Measurements from ENCODE around the gene HBA2. TPM values are rescaled to one million over a fixed set of nuclear protein-coding genes. Genes with fewer than 3 reads are reported as not detected.
"Not testable (repeated sequence)": the region's sequence is repeated elsewhere in the genome, so short reads cannot be mapped to it uniquely, and the experiment has no call there.

The HBA2 gene
- total RNA-seq, 6 donors from 2014 or later: 40.1 to 1,032 (median 301) TPM

GRCh38 chr16:175011-175949 lies 2.6 kb downstream of the HBA2 start:
- H3K4me3 ChIP-seq: no peak overlapping the region
- 25 to 26% methylated on average over 6 to 8 of the region's 8 CpGs for WGBS, 2 donors
- H3K4me1 ChIP-seq: peaks cover under 1 to 17% (median 5%) of the 10 kb centered on the region in 4 donors
- H3K9me3 ChIP-seq: no peaks in the 10 kb centered on the region
- peaks cover 0 to 53% (median 22%) of the 10 kb centered on the region in 4 donors for H3K27me3 ChIP-seq
- DNase-seq (no peak), ATAC-seq (ENCODE audit: low FRiP score in 2 of 2) (no peak)
- TF ChIP-seq POLR2A (IDR thresholded peaks at IDR 0.05) (no peak), CTCF (IDR thresholded peaks at IDR 0.05) (no peak), EP300 (IDR thresholded peaks at IDR 0.05) (no peak)
- H3K36me3 ChIP-seq: no peaks in the 10 kb centered on the region
- no peak overlapping the region for H3K27ac ChIP-seq

- peak overlapping the region in 1 of 4 donors; percentile 19 for H3K4me3 ChIP-seq
- not testable (repeated sequence) for DNase-seq, H3K9me3 ChIP-seq, H3K27ac ChIP-seq, H3K36me3 ChIP-seq
- peaks cover 0 to 58% (median 23%) of the 10 kb centered on the region in 4 donors for H3K27me3 ChIP-seq
- peaks cover 8 to 24% (median 12%) of the 10 kb centered on the region in 4 donors for H3K4me1 ChIP-seq
- peak in 1 of 2 donors; percentile 9 for ATAC-seq (ENCODE audit: low FRiP score in 2 of 2)
- no CpG with 5 or more reads among the region's 39 CpGs for WGBS, 2 donors
Observed at GRCh38 chr16:176006-176405, 3.3 kb downstream of the HBA2 start.

- not testable (repeated sequence) for H3K9me3 ChIP-seq
- WGBS, 2 donors: 13% methylated on average over 20 of the region's 88 CpGs; no CpG with 5 or more reads in 1 of the 2 donors
- ATAC-seq (ENCODE audit: low FRiP score in 2 of 2): peak in 1 of 2 donors; percentile 10
Observed at GRCh38 chr16:176477-177382, 4.1 kb downstream of the HBA2 start, which contains the start of gene HBA1. TSS of gene HBA1 (plus strand) at chr16:176680. CDS start at chr16:176717, 37 bp downstream.

GRCh38 chr16:177394-177822 lies 4.7 kb downstream of the HBA2 start:
- no peaks in the 10 kb centered on the region for H3K36me3 ChIP-seq
- no peak overlapping the region for H3K27ac ChIP-seq
- 11 to 15% methylated on average over 9 to 13 of the region's 13 CpGs for WGBS, 2 donors
- DNase-seq (no peak), ATAC-seq (ENCODE audit: low FRiP score in 2 of 2) (no peak)
- H3K4me3 ChIP-seq: no peak overlapping the region
- peaks cover 15 to 32% (median 18%) of the 10 kb centered on the region in 4 donors for H3K4me1 ChIP-seq
- TF ChIP-seq EP300 (IDR thresholded peaks at IDR 0.05) (no peak), POLR2A (IDR thresholded peaks at IDR 0.05) (no peak), POLR2AphosphoS5 (IDR thresholded peaks at IDR 0.05) (no peak), CTCF (IDR thresholded peaks at IDR 0.05) (no peak)
- H3K9me3 ChIP-seq: no peaks in the 10 kb centered on the region
- peaks cover 0 to 53% (median 19%) of the 10 kb centered on the region in 4 donors for H3K27me3 ChIP-seq

More at GRCh38 chr16:176477-177382, 4.1 kb downstream of the HBA2 start, which contains the start of gene HBA1:
- H3K36me3 ChIP-seq, H3K27ac ChIP-seq: not testable (repeated sequence)
- peaks cover 15 to 32% (median 18%) of the 10 kb centered on the region in 4 donors for H3K4me1 ChIP-seq
- peak in 1 of 2 donors; percentile 84 for DNase-seq
- peak within 1 kb of the TSS in 1 of 4 donors; percentile 19 for H3K4me3 ChIP-seq
- H3K27me3 ChIP-seq: peaks cover 0 to 54% (median 20%) of the 10 kb centered on the region in 4 donors

- Histone ChIP-seq H3K4me3 (no peak overlapping the region), H3K9me3 (no peaks in the 10 kb centered on the region), H3K27ac (no peak overlapping the region), H3K36me3 (no peaks in the 10 kb centered on the region), H3K4me1 (peaks cover 15 to 32% (median 18%) of the 10 kb centered on the region in 4 donors), H3K27me3 (peaks cover 0 to 53% (median 19%) of the 10 kb centered on the region in 4 donors)
- TF ChIP-seq CTCF (IDR thresholded peaks at IDR 0.05) (no peak), POLR2A (IDR thresholded peaks at IDR 0.05) (no peak), EP300 (IDR thresholded peaks at IDR 0.05) (no peak), POLR2AphosphoS5 (IDR thresholded peaks at IDR 0.05) (no peak)
- no peak for DNase-seq
- 55 to 67% methylated on average over 10 to 11 of the region's 11 CpGs for WGBS, 2 donors
- no peak for ATAC-seq (ENCODE audit: low FRiP score in 2 of 2)
Observed at GRCh38 chr16:177981-178667, 5.4 kb downstream of the HBA2 start.

Measured in upper lobe of left lung (tissue), 6 donors.